Measurements from ENCODE around the gene HIF1AN. TPM values are rescaled to one million over a fixed set of nuclear protein-coding genes. Genes with fewer than 3 reads are reported as not detected.

The HIF1AN gene
- total RNA-seq, 1 experiment from 2014 or later: 83.1 TPM

DNA sequence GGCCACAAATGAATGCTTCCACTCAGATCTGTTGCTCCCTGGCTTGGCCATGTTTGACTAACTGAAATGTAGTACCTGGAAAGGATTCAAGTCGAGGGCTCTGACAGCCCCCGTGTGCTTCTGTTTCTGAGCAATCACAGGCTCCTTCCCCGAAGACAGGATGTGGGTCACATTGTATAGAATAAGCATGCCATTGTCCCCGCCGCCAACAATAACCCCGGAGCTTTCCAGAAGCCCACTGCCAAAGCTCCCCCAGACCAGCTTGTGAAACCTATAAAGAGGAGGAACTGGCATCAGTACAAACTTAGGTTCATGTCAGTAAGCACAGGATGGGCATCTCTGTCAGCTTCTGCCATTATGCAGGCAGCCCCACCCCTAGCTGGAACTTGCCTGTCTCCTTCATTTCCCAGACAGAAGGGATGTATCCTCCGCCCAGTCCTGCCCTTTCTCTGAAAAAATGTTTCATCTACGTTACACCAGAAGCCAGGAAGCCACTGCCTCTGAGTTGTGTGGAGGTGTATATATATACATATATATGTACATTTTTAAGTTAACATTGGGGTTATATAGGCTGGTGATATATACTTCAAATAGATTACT lies 26.4 kb upstream of the HIF1AN start:
- Histone ChIP-seq H3K4me1 (ENCODE audit: control insufficient read depth, insufficient read depth, low read length) (no peaks in the 10 kb centered on the region), H3K27ac (ENCODE audit: low read length) (no peak overlapping the region), H3K9me3 (ENCODE audit: control insufficient read depth, insufficient read depth, low read depth, low read length) (no peaks in the 10 kb centered on the region), H3K27me3 (ENCODE audit: control insufficient read depth, insufficient read depth, low read length) (no peaks in the 10 kb centered on the region), H3K4me3 (ENCODE audit: low read depth in 2 of 2, low read length in 2 of 2) (no peak overlapping the region), H3K36me3 (ENCODE audit: control insufficient read depth, insufficient read depth, low read length) (no peaks in the 10 kb centered on the region)
- intact Hi-C loops (cut with micrococcal nuclease; ENCODE audit: unreplicated experiment) (loop anchor here (5.0 kb wide), 2 partner anchors 57 to 167 kb away; no protein-coding TSS in a partner anchor), in situ Hi-C loops (cut with HindIII; ENCODE audit: low pct_unique_long_range_greater_than_20kb, low sequenced_read_pairs) (no loop called here)
- no TSS peak for BruUV-seq (replicated peaks)
- POLR2A ChIA-PET: no interaction called here
- CTCF ChIA-PET: interaction anchor here (0.6 to 2.4 kb wide), 9 partner anchors 9 to 1458 kb away, joined by 3 to 14 read pairs (median 4); no protein-coding TSS in a partner anchor
- DNase-seq (ENCODE audit: low read depth, low spot score): no peak
- TF ChIP-seq, protein P1, sequence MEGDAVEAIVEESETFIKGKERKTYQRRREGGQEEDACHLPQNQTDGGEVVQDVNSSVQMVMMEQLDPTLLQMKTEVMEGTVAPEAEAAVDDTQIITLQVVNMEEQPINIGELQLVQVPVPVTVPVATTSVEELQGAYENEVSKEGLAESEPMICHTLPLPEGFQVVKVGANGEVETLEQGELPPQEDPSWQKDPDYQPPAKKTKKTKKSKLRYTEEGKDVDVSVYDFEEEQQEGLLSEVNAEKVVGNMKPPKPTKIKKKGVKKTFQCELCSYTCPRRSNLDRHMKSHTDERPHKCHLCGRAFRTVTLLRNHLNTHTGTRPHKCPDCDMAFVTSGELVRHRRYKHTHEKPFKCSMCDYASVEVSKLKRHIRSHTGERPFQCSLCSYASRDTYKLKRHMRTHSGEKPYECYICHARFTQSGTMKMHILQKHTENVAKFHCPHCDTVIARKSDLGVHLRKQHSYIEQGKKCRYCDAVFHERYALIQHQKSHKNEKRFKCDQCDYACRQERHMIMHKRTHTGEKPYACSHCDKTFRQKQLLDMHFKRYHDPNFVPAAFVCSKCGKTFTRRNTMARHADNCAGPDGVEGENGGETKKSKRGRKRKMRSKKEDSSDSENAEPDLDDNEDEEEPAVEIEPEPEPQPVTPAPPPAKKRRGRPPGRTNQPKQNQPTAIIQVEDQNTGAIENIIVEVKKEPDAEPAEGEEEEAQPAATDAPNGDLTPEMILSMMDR (IDR thresholded peaks at IDR 0.05): no peak
- TF ChIP-seq TCF7L2 (IDR thresholded peaks at IDR 0.05; ENCODE audit: low read depth, low read length): no peak
- ATAC-seq: no peak

DNA sequence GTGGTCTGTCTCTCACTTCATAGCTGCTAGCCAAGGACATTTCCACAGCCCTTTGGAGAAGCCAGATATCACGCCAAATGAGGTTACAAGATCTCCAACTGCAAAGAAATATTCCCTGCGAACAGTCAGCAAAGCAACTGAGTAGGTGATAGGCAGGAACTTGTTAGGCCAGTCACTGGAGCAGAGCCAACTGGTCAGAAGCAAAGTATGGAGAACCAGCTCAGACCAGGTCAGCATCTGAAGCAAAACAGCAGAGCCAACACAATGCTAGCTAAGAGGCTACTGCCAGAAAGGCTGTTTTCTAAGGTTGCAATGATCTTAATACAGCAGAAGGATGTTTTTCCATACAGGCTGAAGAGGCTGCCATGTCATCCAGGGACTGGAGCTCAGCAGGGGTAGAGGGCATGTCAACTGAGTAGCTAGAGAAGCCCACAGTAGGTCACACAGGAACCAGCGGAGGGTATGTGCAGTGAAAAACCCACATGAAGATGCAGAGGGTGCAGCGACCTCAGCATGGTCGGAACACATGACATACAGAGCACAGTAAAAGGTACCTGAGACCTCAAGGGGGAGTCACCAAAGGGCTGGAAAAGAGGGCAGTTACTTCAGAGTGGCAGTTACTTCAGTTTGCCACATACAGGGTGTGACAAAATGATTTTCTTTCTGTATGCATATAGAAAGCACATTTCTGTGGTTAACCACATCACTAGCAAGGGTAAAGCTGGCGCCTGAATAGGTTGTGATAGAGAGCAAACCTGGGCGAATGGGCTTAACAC lies 25.0 kb upstream of the HIF1AN start:
- no peaks in the 10 kb centered on the region for H3K4me1 ChIP-seq (ENCODE audit: control insufficient read depth, insufficient read depth, low read length)
- intact Hi-C loops (cut with micrococcal nuclease; ENCODE audit: unreplicated experiment): no loop called here
- no peaks in the 10 kb centered on the region for H3K9me3 ChIP-seq (ENCODE audit: control insufficient read depth, insufficient read depth, low read depth, low read length)
- ATAC-seq (no peak), DNase-seq (ENCODE audit: low read depth, low spot score) (no peak)
- no peaks in the 10 kb centered on the region for H3K36me3 ChIP-seq (ENCODE audit: control insufficient read depth, insufficient read depth, low read length)
- in situ Hi-C loops (cut with HindIII; ENCODE audit: low pct_unique_long_range_greater_than_20kb, low sequenced_read_pairs): no loop called here
- ChIA-PET POLR2A (no interaction called here), CTCF (interaction anchor here (0.6 to 1.4 kb wide), 3 partner anchors 8 to 118 kb away, joined by 5 to 7 read pairs (median 5); no protein-coding TSS in a partner anchor)
- no TSS peak for BruUV-seq (replicated peaks)
- H3K4me3 ChIP-seq (ENCODE audit: low read depth in 2 of 2, low read length in 2 of 2): no peak overlapping the region
- H3K27me3 ChIP-seq (ENCODE audit: control insufficient read depth, insufficient read depth, low read length): no peaks in the 10 kb centered on the region
- no peak overlapping the region for H3K27ac ChIP-seq (ENCODE audit: low read length)
- no peak for TF ChIP-seq TCF7L2 (IDR thresholded peaks at IDR 0.05; ENCODE audit: low read depth, low read length)

DNA sequence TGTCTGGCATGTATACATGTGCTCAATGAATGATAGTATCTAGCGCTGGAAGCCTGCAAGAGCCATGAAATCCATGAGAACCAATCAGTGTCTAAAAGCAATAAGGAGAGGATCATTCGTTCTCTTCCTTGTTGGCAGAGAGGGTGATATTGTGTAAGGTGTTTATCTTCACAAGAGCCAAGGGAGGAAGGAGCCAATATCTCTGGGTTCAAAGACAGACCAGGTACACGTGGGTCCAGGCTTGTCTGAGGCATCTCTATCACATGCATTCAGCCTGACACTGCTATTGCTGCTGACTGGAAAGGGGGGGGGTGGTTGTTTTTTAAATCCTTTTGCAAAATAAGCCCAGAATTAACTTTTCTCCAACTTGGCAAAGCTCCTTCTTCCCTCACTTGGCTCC lies 20.1 kb upstream of the HIF1AN start:
- no peaks in the 10 kb centered on the region for H3K9me3 ChIP-seq (ENCODE audit: control insufficient read depth, insufficient read depth, low read depth, low read length)
- CTCF ChIA-PET: interaction anchor here (0.6 kb wide), 1 partner anchor 363 kb away, joined by 3 read pairs; no protein-coding TSS in a partner anchor
- BruUV-seq (replicated peaks): no TSS peak
- no peaks in the 10 kb centered on the region for H3K36me3 ChIP-seq (ENCODE audit: control insufficient read depth, insufficient read depth, low read length)
- DNase-seq (ENCODE audit: low read depth, low spot score): no peak
- in situ Hi-C loops (cut with HindIII; ENCODE audit: low pct_unique_long_range_greater_than_20kb, low sequenced_read_pairs): no loop called here
- POLR2A ChIA-PET: no interaction called here
- TF ChIP-seq POLR2AphosphoS5 (IDR thresholded peaks at IDR 0.05; ENCODE audit: low read depth, low read length) (no peak), SIN3A (IDR thresholded peaks at IDR 0.05; ENCODE audit: borderline replicate concordance, insufficient read depth, low read depth, low read length) (no peak), TCF7L2 (IDR thresholded peaks at IDR 0.05; ENCODE audit: low read depth, low read length) (no peak)
- TF ChIP-seq, protein P2, sequence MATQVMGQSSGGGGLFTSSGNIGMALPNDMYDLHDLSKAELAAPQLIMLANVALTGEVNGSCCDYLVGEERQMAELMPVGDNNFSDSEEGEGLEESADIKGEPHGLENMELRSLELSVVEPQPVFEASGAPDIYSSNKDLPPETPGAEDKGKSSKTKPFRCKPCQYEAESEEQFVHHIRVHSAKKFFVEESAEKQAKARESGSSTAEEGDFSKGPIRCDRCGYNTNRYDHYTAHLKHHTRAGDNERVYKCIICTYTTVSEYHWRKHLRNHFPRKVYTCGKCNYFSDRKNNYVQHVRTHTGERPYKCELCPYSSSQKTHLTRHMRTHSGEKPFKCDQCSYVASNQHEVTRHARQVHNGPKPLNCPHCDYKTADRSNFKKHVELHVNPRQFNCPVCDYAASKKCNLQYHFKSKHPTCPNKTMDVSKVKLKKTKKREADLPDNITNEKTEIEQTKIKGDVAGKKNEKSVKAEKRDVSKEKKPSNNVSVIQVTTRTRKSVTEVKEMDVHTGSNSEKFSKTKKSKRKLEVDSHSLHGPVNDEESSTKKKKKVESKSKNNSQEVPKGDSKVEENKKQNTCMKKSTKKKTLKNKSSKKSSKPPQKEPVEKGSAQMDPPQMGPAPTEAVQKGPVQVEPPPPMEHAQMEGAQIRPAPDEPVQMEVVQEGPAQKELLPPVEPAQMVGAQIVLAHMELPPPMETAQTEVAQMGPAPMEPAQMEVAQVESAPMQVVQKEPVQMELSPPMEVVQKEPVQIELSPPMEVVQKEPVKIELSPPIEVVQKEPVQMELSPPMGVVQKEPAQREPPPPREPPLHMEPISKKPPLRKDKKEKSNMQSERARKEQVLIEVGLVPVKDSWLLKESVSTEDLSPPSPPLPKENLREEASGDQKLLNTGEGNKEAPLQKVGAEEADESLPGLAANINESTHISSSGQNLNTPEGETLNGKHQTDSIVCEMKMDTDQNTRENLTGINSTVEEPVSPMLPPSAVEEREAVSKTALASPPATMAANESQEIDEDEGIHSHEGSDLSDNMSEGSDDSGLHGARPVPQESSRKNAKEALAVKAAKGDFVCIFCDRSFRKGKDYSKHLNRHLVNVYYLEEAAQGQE (IDR thresholded peaks at IDR 0.05; ENCODE audit: insufficient read depth in 1 of 2, low read depth in 2 of 2, low read length in 1 of 2): no peak
- TF ChIP-seq, protein P1 (IDR thresholded peaks at IDR 0.05): no peak
- intact Hi-C loops (cut with micrococcal nuclease; ENCODE audit: unreplicated experiment): no loop called here
- no peaks in the 10 kb centered on the region for H3K27me3 ChIP-seq (ENCODE audit: control insufficient read depth, insufficient read depth, low read length)
- no peaks in the 10 kb centered on the region for H3K4me1 ChIP-seq (ENCODE audit: control insufficient read depth, insufficient read depth, low read length)
- H3K4me3 ChIP-seq (ENCODE audit: low read depth in 2 of 2, low read length in 2 of 2): no peak overlapping the region
- no peak for ATAC-seq
- H3K27ac ChIP-seq (ENCODE audit: low read length): no peak overlapping the region

Measured in Panc1 (cell line).